ENCODE results near the gene TEX10.

- TF ChIP-seq CTCF (conservative IDR thresholded peaks at IDR 0.05): no peak
- no peak for TF ChIP-seq ZFX (IDR thresholded peaks at IDR 0.05)
Observed at GRCh38 chr9:100268271-100268670, 84.5 kb downstream of the TEX10 start.

Data from C4-2B (cell line).